HG02840 (cell line): Measurements from ENCODE around the gene SGF29.
"Not testable (repeated sequence)": the region's sequence is repeated elsewhere in the genome, so short reads cannot be mapped to it uniquely, and the experiment has no call there.

Experiments
- ATAC-seq: cut with Tn5 transposase; IDR thresholded peaks from one replicate; pipeline ENCODE4 v1.9.1; 2021; ENCODE audit warnings: mild to moderate bottlenecking, moderate library complexity, moderate number of reproducible peaks; ENCODE audit not compliant: unreplicated experiment, low FRiP score

SGF29 gene

GRCh38 chr16:28638359-28638758 is 84.6 kb downstream of the SGF29 start:
- not testable (repeated sequence) for ATAC-seq

- not testable (repeated sequence) for ATAC-seq
These were observed 86.2 kb downstream of the SGF29 start for GRCh38 chr16:28639959-28640358.
